HG02588 (cell line): ENCODE results near the gene KIRREL3.

Experiments used
- ATAC-seq: cut with Tn5 transposase; IDR thresholded peaks from one replicate; pipeline ENCODE4 v1.9.1; 2021; ENCODE audit warnings: mild to moderate bottlenecking, moderate library complexity; ENCODE audit not compliant: unreplicated experiment

Gene KIRREL3

GRCh38 chr11:126612671-126613070, 387.9 kb downstream of the KIRREL3 start:
- no peak for ATAC-seq

- no peak for ATAC-seq
Measured at GRCh38 chr11:126611438-126611837, 389.1 kb downstream of the KIRREL3 start.

- ATAC-seq = no peak
Measured at GRCh38 chr11:126608658-126609057, 391.9 kb downstream of the KIRREL3 start.

GRCh38 chr11:126607776-126608541, 392.6 kb downstream of the KIRREL3 start:
- no peak for ATAC-seq

- ATAC-seq = no peak
Measured at GRCh38 chr11:126607374-126607773, 393.2 kb downstream of the KIRREL3 start.

GRCh38 chr11:126606484-126606883, 394.1 kb downstream of the KIRREL3 start:
- no peak for ATAC-seq

- ATAC-seq = no peak
Measured at GRCh38 chr11:126604461-126604860, 396.1 kb downstream of the KIRREL3 start.

- ATAC-seq = no peak
Measured at GRCh38 chr11:126603486-126603885, 397.1 kb downstream of the KIRREL3 start.

- no peak for ATAC-seq
Measured at GRCh38 chr11:126602993-126603392, 397.6 kb downstream of the KIRREL3 start.

GRCh38 chr11:126602349-126602940, 398.1 kb downstream of the KIRREL3 start:
- ATAC-seq = no peak

- ATAC-seq = no peak
Measured at GRCh38 chr11:126601550-126602215, 398.9 kb downstream of the KIRREL3 start.

- no peak for ATAC-seq
Measured at GRCh38 chr11:126601136-126601535, 399.4 kb downstream of the KIRREL3 start.

- ATAC-seq = no peak
Measured at GRCh38 chr11:126599217-126599897, 401.2 kb downstream of the KIRREL3 start.

GRCh38 chr11:126598344-126599216, 402.0 kb downstream of the KIRREL3 start:
- ATAC-seq = no peak

GRCh38 chr11:126597041-126597440, 403.5 kb downstream of the KIRREL3 start:
- ATAC-seq = no peak

- ATAC-seq = no peak
Measured at GRCh38 chr11:126596474-126596873, 404.1 kb downstream of the KIRREL3 start.

GRCh38 chr11:126595560-126595959, 405.0 kb downstream of the KIRREL3 start:
- no peak for ATAC-seq

- ATAC-seq = no peak
Measured at GRCh38 chr11:126594921-126595367, 405.6 kb downstream of the KIRREL3 start.

- no peak for ATAC-seq
Measured at GRCh38 chr11:126592496-126593410, 407.8 kb downstream of the KIRREL3 start.
